ENCODE data around the gene CTTN.

GRCh38 chr11:70473186-70473872, 75.0 kb downstream of the CTTN start:
- TF ChIP-seq CTCF (IDR thresholded peaks at IDR 0.05) (no peak), POLR2AphosphoS5 (IDR thresholded peaks at IDR 0.05) (no peak), POLR2A (IDR thresholded peaks at IDR 0.05; ENCODE audit: low read depth) (no peak), EP300 (IDR thresholded peaks at IDR 0.05) (no peak)
